ENCODE measurements around the gene SPATA13.

The SPATA13 gene

GRCh38 chr13:24149246-24150032, 11.1 kb upstream of the SPATA13 start:
- no peak overlapping the region for H3K4me3 ChIP-seq (ENCODE audit: low read depth, low read length)
- TF ChIP-seq CTCF (IDR thresholded peaks at IDR 0.05; ENCODE audit: low read depth, low read length): no peak

GRCh38 chr13:24150572-24150971, 9.9 kb upstream of the SPATA13 start:
- TF ChIP-seq CTCF (IDR thresholded peaks at IDR 0.05; ENCODE audit: low read depth, low read length): no peak
- no peak overlapping the region for H3K4me3 ChIP-seq (ENCODE audit: low read depth, low read length)

GRCh38 chr13:24151864-24152263, 8.7 kb upstream of the SPATA13 start:
- TF ChIP-seq CTCF (IDR thresholded peaks at IDR 0.05; ENCODE audit: low read depth, low read length): no peak
- no peak overlapping the region for H3K4me3 ChIP-seq (ENCODE audit: low read depth, low read length)

- TF ChIP-seq CTCF (IDR thresholded peaks at IDR 0.05; ENCODE audit: low read depth, low read length): no peak
- no peak overlapping the region for H3K4me3 ChIP-seq (ENCODE audit: low read depth, low read length)
Observed at GRCh38 chr13:24152292-24153214, 8.0 kb upstream of the SPATA13 start.

- no peak for TF ChIP-seq CTCF (IDR thresholded peaks at IDR 0.05; ENCODE audit: low read depth, low read length)
- H3K4me3 ChIP-seq (ENCODE audit: low read depth, low read length): no peak overlapping the region
Observed at GRCh38 chr13:24153347-24153746, 7.2 kb upstream of the SPATA13 start.

GRCh38 chr13:24153979-24154701, 6.4 kb upstream of the SPATA13 start:
- H3K4me3 ChIP-seq (ENCODE audit: low read depth, low read length): no peak overlapping the region
- no peak for TF ChIP-seq CTCF (IDR thresholded peaks at IDR 0.05; ENCODE audit: low read depth, low read length)
